ENCODE results near the gene TMEM178A.

Gene TMEM178A

DNA sequence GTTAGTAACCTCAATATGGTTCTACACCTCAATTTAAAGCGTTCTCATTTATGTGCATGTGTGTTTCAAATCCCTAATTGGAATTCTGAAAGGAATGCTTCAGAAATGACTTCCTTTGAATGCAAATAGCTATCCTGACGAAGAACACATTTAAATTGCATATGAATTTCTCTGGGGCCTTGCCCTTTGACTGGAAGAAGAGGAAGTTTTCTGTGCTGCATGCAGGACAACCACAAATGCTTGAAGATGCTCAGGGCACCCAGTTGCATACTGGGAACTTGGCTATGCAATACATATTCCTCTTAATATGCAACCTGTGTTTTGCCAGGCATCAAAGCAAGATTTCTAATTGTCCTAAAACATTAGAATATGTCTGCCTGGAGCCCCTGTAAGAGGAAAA, 55.3 kb downstream of the TMEM178A start:
- no peak overlapping the region for H2AFZ ChIP-seq (ENCODE audit: low read length)
- no peaks in the 10 kb centered on the region for H3K27me3 ChIP-seq (replicated peaks; ENCODE audit: insufficient read depth, low read length)
- no peak overlapping the region for H3K9ac ChIP-seq (ENCODE audit: low read length)
- DNase-seq = no peak
- no peaks in the 10 kb centered on the region for H3K9me3 ChIP-seq (replicated peaks; ENCODE audit: insufficient read depth, low read length)
- H3K4me2 ChIP-seq (ENCODE audit: low read depth, low read length) = no peak overlapping the region
- no peak overlapping the region for H3K4me3 ChIP-seq (ENCODE audit: low read length)
- no peaks in the 10 kb centered on the region for H3K9me2 ChIP-seq (replicated peaks; ENCODE audit: insufficient read depth, low read length)
- no peaks in the 10 kb centered on the region for H3K79me2 ChIP-seq (ENCODE audit: low read length)
- H3F3A ChIP-seq (ENCODE audit: insufficient read depth, low read length) = no peaks in the 10 kb centered on the region
- H3K27ac ChIP-seq (ENCODE audit: low read length) = no peak overlapping the region
- no peaks in the 10 kb centered on the region for H3K4me1 ChIP-seq (ENCODE audit: low read length)
- TF ChIP-seq CTCF (IDR thresholded peaks at IDR 0.05; ENCODE audit: low read length) (no peak), EZH2phosphoT487 (IDR thresholded peaks at IDR 0.05; ENCODE audit: low read length) (no peak), EZH2 (optimal IDR thresholded peaks at IDR 0.05; ENCODE audit: low read depth, low read length) (no peak)
- no peaks in the 10 kb centered on the region for H3K36me3 ChIP-seq (replicated peaks; ENCODE audit: insufficient read depth, low read length)
- no peaks in the 10 kb centered on the region for H4K20me1 ChIP-seq (ENCODE audit: insufficient read depth, low read length)

DNA sequence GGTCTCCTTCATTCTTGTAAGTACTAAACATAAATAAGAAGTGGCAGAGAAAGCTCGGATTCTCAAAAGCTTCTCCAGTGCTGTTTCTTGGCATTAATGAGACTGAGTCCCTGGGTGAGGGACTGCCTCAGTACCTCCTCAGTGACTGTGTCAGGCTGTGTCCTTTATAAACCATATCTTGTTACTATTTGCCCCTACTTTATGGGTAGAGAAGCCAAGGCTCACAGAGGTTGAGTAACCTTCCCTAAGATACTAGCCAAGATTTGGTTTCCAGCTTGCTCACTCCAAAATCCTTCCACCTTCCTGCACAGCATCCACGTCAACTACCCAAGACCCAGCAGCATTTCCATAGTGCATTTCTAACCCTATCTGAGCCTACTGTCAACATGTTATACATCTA, 57.8 kb downstream of the TMEM178A start:
- H3K4me1 ChIP-seq (ENCODE audit: low read length) = 0 out of 2 replicates have a peak, but pooled peaks cover 2% of the 10 kb centered on the region
- no peaks in the 10 kb centered on the region for H4K20me1 ChIP-seq (ENCODE audit: insufficient read depth, low read length)
- H3K27ac ChIP-seq (ENCODE audit: low read length) = no peak overlapping the region
- H2AFZ ChIP-seq (ENCODE audit: low read length) = no peak overlapping the region
- no peak overlapping the region for H3K4me3 ChIP-seq (ENCODE audit: low read length)
- no peak overlapping the region for H3K4me2 ChIP-seq (ENCODE audit: low read depth, low read length)
- no peak overlapping the region for H3K9ac ChIP-seq (ENCODE audit: low read length)
- no peaks in the 10 kb centered on the region for H3K79me2 ChIP-seq (ENCODE audit: low read length)
- no peak for TF ChIP-seq CTCF (IDR thresholded peaks at IDR 0.05; ENCODE audit: low read length)
- TF ChIP-seq EZH2phosphoT487 (IDR thresholded peaks at IDR 0.05; ENCODE audit: low read length) = no peak
- no peak for TF ChIP-seq EZH2 (optimal IDR thresholded peaks at IDR 0.05; ENCODE audit: low read depth, low read length)
- H3F3A ChIP-seq (ENCODE audit: insufficient read depth, low read length) = no peaks in the 10 kb centered on the region
- H3K9me2 ChIP-seq (replicated peaks; ENCODE audit: insufficient read depth, low read length) = no peaks in the 10 kb centered on the region
- DNase-seq = no peak
- H3K27me3 ChIP-seq (replicated peaks; ENCODE audit: insufficient read depth, low read length) = no peaks in the 10 kb centered on the region
- H3K9me3 ChIP-seq (replicated peaks; ENCODE audit: insufficient read depth, low read length) = no peaks in the 10 kb centered on the region
- H3K36me3 ChIP-seq (replicated peaks; ENCODE audit: insufficient read depth, low read length) = no peaks in the 10 kb centered on the region

GRCh38 chr2:39723946-39724827, 58.5 kb downstream of the TMEM178A start:
- no peak overlapping the region for H2AFZ ChIP-seq (ENCODE audit: low read length)
- H3K27me3 ChIP-seq (replicated peaks; ENCODE audit: insufficient read depth, low read length) = no peaks in the 10 kb centered on the region
- H3K36me3 ChIP-seq (replicated peaks; ENCODE audit: insufficient read depth, low read length) = no peaks in the 10 kb centered on the region
- TF ChIP-seq EZH2phosphoT487 (IDR thresholded peaks at IDR 0.05; ENCODE audit: low read length) = no peak
- no peak for TF ChIP-seq EZH2 (optimal IDR thresholded peaks at IDR 0.05; ENCODE audit: low read depth, low read length)
- TF ChIP-seq CTCF (IDR thresholded peaks at IDR 0.05; ENCODE audit: low read length) = no peak
- no peaks in the 10 kb centered on the region for H3K79me2 ChIP-seq (ENCODE audit: low read length)
- H3K9me2 ChIP-seq (replicated peaks; ENCODE audit: insufficient read depth, low read length) = no peaks in the 10 kb centered on the region
- H3K4me3 ChIP-seq (ENCODE audit: low read length) = no peak overlapping the region
- H3K4me2 ChIP-seq (ENCODE audit: low read depth, low read length) = no peak overlapping the region
- no peaks in the 10 kb centered on the region for H3F3A ChIP-seq (ENCODE audit: insufficient read depth, low read length)
- DNase-seq = no peak
- H4K20me1 ChIP-seq (ENCODE audit: insufficient read depth, low read length) = no peaks in the 10 kb centered on the region
- H3K9ac ChIP-seq (ENCODE audit: low read length) = no peak overlapping the region
- H3K9me3 ChIP-seq (replicated peaks; ENCODE audit: insufficient read depth, low read length) = no peaks in the 10 kb centered on the region
- no peak overlapping the region for H3K27ac ChIP-seq (ENCODE audit: low read length)
- H3K4me1 ChIP-seq (ENCODE audit: low read length) = 0 out of 2 replicates have a peak, but pooled peaks cover 5% of the 10 kb centered on the region
